Erythroblast (primary cell): ENCODE data around the gene CACNB4.
A peak's percentile ranks its signal among the peaks of the same experiment; 100 is the strongest.
"Not testable (repeated sequence)": the region's sequence is repeated elsewhere in the genome, so short reads cannot be mapped to it uniquely, and the experiment has no call there.

ENCODE experiments used
- DNase-seq, 2 experiments: peaks; one replicate each; lab custom pipeline; 2025; lab: John Stamatoyannopoulos, UW
- GATA1 ChIP-seq: IDR thresholded peaks from 2 replicates; pipeline ENCODE4 v1.6.1; 2011; ENCODE audit warnings: low read depth, mild to moderate bottlenecking, control low read depth, low read length, moderate library complexity
- POLR2A ChIP-seq: IDR thresholded peaks from 2 replicates; pipeline ENCODE4 v1.6.1; 2011; ENCODE audit warnings: mild to moderate bottlenecking, low read length

CACNB4 gene

DNA sequence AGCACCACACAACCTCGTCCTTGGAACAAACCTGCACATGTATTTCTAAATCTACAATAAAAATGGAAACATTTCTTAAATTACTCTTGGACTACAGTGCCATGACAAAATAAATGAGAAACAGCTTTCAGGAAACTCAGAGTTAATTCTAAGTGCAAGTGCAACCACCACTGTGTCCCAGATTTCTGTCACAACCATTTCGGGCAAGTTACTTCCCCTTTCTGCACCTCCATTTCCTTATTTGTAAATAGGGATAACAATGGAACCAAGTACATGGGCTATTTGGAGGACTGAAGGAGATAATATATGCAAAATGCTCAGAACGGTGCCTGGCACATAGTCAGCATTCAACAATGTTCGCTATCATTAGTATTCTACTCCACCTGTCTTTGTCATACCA lies 93.2 kb downstream of the CACNB4 start:
- no peak for DNase-seq
- no peak for TF ChIP-seq GATA1
- no peak for TF ChIP-seq POLR2A

DNA sequence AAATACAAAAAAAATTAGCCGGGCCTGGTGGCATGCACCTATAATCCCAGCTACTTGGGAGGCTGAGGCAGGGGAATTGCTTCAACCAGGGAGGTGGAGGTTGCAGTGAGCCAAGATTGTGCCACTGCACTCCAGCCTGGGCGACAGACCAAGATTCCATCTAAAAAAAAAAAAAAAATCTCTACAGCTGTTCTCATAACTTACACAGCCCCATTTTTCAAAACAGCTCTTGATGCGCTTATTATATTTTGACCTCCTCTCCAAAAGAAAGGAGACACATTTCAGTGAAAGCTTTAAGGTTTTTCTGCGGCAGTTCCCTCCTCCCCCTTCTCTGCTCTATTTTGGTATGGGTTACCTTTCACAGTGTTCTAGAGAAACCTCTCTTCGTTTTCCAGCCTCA lies 95.6 kb downstream of the CACNB4 start:
- DNase-seq, result not testable (repeated sequence)

DNA sequence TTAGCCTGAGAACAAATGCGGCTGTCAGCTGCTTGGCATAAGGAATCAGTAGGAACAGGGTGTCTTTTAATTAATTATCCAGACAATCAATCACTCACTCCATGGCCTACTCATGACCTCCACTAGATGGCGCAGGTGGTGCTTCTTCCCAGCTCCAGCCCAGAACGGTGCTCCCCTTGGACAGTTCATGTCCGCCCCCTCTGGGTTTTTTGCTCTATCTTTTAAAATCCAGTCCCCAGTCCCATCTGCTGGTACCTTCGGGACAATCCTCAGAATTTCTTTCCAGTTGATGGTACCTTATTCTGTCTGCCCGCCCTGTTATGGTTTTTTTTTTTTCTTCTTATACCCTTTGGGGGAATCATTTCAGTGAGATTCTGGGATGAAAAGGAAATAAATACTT lies 99.8 kb downstream of the CACNB4 start:
- DNase-seq, result peak; percentile 60 to 70
- TF ChIP-seq GATA1 (no peak), POLR2A (no peak)

DNA sequence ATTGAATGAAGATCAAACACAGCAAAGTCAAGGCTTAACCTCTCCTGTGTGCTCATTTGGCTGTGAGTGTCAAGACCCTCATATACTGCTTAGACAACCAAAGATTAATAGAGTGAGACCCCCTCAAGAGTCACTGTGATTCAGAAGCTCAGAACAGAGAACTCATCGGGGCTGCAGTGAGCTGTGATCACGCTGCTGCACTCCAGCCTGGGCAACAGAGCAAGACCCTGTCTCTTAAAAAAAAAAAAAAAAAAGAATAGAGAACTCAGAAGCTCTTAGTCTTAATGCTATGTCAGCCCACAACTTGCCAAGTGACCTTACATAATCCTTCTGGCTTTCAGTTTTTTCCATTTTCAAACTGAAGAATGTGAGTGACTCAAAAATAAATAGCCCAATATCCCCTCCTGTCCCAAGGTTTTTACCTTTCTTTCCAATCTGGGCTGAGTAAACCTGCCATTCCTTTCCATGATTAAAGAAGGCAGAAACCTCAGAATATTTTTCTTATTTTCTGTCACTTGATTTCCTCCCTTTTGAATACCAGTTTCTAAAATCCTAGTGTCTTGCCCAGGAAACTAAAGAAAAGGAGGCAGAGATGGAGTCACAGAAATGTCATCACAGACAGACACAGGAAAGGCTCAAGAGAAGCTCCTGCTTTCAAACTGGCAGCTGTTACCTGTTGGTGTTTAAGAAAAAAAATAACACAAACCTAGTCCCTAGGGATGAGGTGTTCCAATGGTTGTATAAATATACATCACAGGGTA lies 102.4 kb downstream of the CACNB4 start:
- no peak for DNase-seq

DNA sequence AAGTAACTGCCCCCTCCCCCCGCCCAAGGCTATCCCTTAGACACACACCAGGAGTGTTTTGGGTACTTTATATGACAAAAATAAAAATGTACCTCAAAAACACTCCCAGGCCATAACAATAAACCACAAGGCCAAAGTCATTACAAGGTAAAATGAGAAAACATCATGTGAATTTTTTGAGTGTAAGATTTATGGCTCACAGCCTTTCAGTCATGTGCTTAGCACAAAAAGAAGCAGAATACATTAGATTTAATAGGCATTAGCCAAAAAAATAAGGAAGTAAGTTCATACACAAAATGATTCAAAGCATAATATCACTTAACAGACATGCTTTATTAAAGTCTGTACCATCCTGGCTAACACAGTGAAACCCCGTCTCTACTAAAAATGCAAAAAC lies 103.7 kb downstream of the CACNB4 start:
- TF ChIP-seq GATA1 (no peak), POLR2A (no peak)

More for the DNA sequence above, 102.4 kb downstream of the CACNB4 start:
- no peak for TF ChIP-seq POLR2A
- TF ChIP-seq GATA1, result no peak

DNA sequence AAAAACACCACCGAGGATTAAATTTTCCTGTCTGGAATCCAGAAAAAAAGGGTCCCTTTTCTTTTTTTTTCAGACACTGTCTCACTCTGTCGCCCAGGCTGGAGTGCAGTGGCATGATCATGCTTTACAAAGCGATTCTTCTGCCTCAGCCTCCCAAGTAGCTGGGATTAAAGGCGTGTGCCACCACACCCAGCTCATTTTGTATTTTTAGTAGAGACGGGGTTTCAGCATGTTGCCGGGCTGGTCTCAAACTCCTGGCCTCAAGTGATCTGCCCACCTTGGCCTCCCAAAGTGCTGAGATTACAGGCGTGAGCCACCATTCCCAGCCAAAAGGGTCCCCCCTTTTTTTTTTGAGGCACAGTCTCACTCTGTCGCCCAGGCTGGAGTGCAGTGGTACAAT lies 104.7 kb downstream of the CACNB4 start:
- DNase-seq, result not testable (repeated sequence)

More for the DNA sequence above, 103.7 kb downstream of the CACNB4 start:
- no peak for DNase-seq

DNA sequence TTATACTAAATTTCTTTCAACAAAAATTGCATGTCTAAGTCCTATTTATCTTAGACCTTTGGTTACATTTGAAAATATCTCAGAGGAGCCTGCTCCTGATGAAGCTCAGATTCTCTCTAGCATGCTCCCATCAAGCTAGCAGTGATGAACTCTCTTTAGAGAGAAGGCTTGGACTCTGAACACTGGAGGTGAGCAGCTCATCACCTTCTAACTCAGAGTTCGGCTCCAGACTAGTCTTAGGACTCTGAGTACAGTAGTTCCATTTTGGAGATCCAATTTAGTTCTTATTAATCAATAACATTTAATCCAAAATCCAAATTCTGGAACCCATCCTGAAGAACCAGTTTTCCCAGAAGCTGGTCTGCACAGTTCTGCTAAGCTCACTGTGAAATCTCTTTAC lies 107.8 kb downstream of the CACNB4 start:
- no peak for DNase-seq
- TF ChIP-seq POLR2A (no peak), GATA1 (no peak)

DNA sequence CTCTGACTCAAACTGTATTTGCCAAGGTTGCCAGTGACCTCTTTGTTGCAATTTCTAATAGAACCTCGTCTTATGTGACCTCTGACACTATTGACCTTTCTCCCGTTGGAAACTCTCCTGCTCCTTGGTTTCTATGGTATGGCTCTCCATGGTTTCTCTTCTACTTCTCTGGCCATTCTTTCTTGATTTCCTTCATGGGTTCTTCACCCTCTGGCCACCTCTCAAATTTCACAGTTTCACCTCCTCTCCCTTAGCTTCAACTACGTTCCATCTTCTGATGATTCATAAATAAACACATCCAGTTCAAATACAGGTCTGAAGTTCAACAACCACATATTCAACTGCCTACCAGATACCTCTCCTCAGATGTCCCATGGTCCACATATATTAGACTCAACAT lies 109.5 kb downstream of the CACNB4 start:
- TF ChIP-seq POLR2A (no peak), GATA1 (no peak)
- no peak for DNase-seq

DNA sequence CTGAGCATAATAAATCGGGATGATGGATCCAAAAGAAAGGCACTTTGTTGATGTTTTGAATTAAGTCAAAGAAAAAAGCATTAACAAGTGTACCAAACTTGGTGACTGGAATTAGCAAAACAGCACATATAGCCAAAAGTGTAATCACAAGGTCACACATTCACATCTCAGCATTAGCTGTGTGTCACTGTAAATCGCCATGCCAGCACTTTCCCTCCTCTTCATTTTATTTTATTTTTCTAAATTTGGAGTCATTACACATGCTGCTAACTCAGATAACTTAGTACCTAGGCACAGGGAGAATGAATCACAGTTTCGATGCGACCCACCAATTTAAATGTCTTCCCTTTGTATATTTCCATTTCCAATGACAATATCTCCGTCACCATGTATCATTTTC lies 111.4 kb downstream of the CACNB4 start:
- TF ChIP-seq GATA1, result no peak
- TF ChIP-seq POLR2A, result no peak

DNA sequence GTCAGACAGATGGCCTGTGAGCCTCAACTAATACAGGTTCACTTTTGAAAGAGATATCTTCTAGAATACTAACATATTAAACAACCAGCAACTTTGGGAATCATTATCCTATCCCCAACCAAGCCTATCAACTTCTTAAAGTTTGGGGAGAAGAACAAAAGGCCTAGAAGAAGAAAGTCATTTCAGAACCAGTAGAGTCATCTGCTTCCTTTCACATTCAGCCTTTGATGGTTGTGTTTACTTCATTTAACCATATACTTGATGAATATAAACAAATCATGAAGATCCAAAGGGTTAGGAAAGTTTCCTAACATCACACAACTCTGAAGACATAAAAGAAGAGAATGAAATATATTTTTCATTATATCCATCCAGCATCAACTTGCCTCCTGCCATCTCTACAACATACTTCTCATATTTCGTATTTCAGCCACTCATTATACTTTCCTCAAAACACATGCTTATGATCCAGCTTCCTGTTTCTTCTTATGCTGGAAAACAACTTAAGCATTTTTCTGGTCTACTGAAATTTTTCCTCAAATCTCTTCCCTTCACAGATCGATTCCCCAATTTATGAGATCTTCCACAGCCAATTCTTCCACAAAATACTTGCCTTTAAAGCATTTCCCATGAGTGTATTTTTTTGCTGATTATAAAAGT lies 114.3 kb downstream of the CACNB4 start:
- DNase-seq, result no peak
- no peak for TF ChIP-seq POLR2A
- no peak for TF ChIP-seq GATA1

More for the DNA sequence above, 111.4 kb downstream of the CACNB4 start:
- DNase-seq, result no peak

DNA sequence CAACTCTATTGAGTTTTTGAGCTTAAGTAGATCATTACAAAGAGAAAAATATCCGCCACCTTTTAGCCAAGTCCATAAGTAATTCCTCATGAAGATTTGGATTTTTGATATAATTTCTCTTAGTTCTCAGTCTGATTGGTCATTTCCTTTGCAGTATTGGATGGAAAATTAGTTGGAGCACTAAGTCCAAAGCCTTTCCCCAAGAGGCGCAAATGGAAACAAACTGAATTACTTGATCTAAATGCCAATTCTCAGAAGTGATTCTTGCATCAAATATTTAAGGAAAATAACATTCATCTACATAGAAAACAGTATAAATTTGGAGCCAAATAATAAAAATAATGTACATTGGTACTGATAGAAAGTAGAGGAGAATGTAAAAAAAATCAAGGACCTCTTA lies 115.6 kb downstream of the CACNB4 start:
- no peak for DNase-seq
- TF ChIP-seq POLR2A (no peak), GATA1 (no peak)

DNA sequence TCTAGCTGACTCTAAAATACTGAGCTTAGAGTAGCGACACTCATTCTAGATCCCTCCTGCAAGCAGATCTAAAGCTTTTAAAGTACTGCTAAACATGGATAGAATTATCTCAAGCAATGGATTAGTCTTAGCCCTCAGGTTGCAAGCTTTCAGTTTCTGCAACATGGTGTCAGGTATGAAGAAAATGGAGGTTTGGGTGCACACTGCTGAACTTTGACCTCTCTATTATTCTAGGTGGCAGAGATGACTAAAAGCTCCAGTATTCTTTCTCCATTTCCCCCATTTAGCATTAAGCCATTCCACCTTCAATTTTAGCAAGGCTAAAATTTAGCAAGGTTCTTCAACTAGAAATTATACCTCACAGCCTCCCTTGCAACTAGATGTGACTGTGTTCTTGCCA lies 117.0 kb downstream of the CACNB4 start:
- no peak for DNase-seq
- TF ChIP-seq POLR2A (no peak), GATA1 (no peak)

DNA sequence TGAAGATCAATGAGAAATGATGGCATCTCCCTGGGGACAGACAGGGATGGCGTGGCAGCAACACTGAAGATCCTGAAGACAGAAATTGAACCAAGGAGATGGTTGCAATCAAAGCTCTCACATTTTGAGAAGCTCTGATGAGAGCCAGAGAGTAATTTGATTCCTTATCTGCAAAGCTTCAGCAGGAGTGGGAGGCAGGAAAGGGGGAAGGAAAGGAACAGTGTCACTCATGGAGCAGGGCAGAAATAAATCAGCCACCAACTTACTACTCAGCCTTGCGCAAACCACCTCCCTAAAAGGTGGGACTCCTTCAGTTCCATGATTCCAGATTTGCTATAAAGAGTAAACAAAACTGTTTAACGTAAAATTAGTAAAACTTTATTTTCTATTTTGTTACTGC lies 119.2 kb downstream of the CACNB4 start:
- TF ChIP-seq GATA1 (no peak), POLR2A (no peak)
- DNase-seq, result no peak

DNA sequence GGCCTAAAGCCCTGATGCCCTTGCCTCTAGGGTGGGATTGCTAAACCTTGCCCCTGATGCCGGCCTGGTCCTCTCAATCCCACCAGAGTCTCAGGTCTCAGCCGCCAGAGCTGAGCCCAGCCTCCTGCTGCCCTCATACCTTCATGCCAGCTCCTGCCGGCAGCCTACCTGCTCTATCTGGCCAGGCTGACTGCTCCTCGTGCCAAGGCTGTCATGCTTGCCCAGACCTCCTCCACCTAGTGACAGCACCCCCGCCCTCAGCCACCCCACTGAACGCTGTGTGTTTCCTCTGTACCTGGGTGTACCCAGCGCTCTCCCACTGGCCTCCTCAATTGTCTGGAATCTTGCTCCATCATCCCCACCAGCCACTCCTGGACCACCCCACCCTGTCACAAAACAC lies 120.1 kb downstream of the CACNB4 start:
- DNase-seq, result no peak
- no peak for TF ChIP-seq POLR2A
- no peak for TF ChIP-seq GATA1

DNA sequence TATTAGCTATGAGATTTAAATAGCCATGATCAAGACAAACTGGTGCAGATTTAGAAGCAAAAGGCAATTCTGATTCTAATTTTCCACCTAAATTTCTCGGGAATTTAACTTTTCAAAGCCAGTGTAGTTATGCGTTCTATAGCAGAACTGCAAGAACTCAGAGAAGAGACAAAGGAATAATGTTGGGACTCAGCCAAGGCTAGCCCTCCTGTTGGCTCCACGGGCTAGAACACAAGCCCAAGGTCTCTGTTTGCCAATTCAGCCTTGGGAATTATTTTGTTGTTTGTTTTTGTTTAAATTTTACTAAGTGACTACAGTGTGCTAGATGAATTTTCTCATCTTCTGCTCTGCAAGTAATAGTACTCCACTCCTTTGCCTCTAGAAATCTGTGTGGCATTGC lies 121.2 kb downstream of the CACNB4 start:
- no peak for DNase-seq
- TF ChIP-seq POLR2A, result no peak
- TF ChIP-seq GATA1, result no peak
